Measurements from ENCODE around the gene TAPBP.
"Not testable (repeated sequence)": the region's sequence is repeated elsewhere in the genome, so short reads cannot be mapped to it uniquely, and the experiment has no call there.

GRCh38 chr6:33275795-33276580 lies 37.9 kb downstream of the TAPBP start:
- TF ChIP-seq, protein P1, sequence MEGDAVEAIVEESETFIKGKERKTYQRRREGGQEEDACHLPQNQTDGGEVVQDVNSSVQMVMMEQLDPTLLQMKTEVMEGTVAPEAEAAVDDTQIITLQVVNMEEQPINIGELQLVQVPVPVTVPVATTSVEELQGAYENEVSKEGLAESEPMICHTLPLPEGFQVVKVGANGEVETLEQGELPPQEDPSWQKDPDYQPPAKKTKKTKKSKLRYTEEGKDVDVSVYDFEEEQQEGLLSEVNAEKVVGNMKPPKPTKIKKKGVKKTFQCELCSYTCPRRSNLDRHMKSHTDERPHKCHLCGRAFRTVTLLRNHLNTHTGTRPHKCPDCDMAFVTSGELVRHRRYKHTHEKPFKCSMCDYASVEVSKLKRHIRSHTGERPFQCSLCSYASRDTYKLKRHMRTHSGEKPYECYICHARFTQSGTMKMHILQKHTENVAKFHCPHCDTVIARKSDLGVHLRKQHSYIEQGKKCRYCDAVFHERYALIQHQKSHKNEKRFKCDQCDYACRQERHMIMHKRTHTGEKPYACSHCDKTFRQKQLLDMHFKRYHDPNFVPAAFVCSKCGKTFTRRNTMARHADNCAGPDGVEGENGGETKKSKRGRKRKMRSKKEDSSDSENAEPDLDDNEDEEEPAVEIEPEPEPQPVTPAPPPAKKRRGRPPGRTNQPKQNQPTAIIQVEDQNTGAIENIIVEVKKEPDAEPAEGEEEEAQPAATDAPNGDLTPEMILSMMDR (IDR thresholded peaks at IDR 0.05): not testable (repeated sequence)
- not testable (repeated sequence) for TF ChIP-seq POLR2A (IDR thresholded peaks at IDR 0.05); POLR2AphosphoS5 (IDR thresholded peaks at IDR 0.05; ENCODE audit: insufficient read depth in 1 of 2, low read depth in 1 of 2)

All from vagina (tissue), 2 donors.